ENCODE measurements around the gene VPS9D1.

GRCh38 chr16:89727406-89728120 lies 6.9 kb upstream of the VPS9D1 start:
- TF ChIP-seq CTCF (IDR thresholded peaks at IDR 0.05) (no peak), POLR2A (IDR thresholded peaks at IDR 0.05) (no peak)
